Skin epidermis (tissue), 12 donors: ENCODE data around the gene NDUFB2.
"Not testable (repeated sequence)": the region's sequence is repeated elsewhere in the genome, so short reads cannot be mapped to it uniquely, and the experiment has no call there.

Experiments
- H3K27ac ChIP-seq, 21 experiments: fragments of 200-600 bp; sonication (generic) in 11 of 21; one replicate each; pipeline ENCODE4 v1.5.0; 2020; ENCODE audit warnings: mild to moderate bottlenecking in 3 of 21, inconsistent platforms in 2 of 21, moderate library complexity in 2 of 21
- H3K4me3 ChIP-seq, 7 experiments: fragments of 200-600 bp; sonication (generic) in 2 of 7; one replicate each; pipeline ENCODE4 v1.5.0; 2020; ENCODE audit warnings: inconsistent platforms in 2 of 7, mild to moderate bottlenecking in 2 of 7, moderate library complexity in 1 of 7

NDUFB2 gene

DNA sequence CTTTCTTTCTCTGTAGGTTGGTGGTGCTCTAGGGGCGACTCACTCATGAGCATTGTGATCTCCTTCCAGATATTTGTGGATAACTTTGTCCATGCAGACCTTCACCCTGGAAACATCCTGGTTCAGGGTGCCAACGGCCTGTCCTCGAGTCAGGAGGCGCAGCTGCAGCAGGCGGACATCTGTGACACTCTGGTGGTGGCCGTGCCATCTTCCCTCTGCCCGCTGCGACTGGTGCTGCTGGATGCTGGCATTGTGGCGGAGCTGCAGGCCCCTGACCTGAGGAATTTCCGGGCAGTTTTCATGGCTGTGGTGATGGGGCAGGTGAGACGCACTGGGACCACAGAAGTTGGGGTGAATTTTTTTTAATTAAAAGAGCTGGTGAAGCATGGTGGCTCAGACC lies 9.6 kb upstream of the NDUFB2 start:
- Histone ChIP-seq H3K4me3 (no peak overlapping the region), H3K27ac (no peak overlapping the region)

- H3K4me3 ChIP-seq: no peak overlapping the region
- H3K27ac ChIP-seq: no peak overlapping the region
These were observed 8.2 kb upstream of the NDUFB2 start for GRCh38 chr7:140688341-140688740.

- H3K27ac ChIP-seq: no peak overlapping the region
These were observed 7.0 kb upstream of the NDUFB2 start for GRCh38 chr7:140689199-140690152.

DNA sequence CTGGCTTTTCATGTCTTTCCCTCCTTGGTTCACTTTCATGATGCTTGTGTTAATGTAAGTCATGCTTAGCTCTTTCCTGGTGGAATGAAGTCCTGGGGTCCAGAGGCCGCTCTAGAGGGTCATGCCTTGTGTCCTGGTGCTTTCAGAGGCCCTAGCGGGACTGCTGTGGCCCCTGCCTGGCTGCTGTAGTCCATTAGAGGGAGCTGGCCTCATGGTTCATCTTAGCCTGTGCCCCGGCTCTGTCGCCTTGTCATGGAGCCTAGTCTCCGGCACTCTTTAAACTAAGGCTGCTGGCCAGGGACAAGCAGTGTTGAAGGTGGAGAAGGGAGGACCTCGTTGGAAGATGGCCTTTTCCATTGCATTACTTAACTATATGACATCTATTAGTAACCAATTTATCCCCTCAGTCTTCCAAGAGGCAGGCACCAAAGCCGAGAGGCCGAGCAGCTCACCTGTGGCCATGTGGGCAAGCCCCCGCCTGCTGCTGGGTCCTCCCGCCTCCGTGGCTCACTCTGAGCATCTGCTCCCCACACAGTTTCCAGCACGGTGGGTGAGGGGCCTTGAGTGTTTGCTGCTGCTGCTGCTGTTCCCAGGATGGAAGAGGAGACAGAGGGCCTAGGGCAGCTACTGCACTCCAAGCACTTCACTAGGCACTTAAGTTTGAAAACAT lies 5.0 kb upstream of the NDUFB2 start:
- H3K4me3 ChIP-seq: no peak overlapping the region
- no peak overlapping the region for H3K27ac ChIP-seq

More at GRCh38 chr7:140689199-140690152, 7.0 kb upstream of the NDUFB2 start:
- no peak overlapping the region for H3K4me3 ChIP-seq

- not testable (repeated sequence) for H3K4me3 ChIP-seq, H3K27ac ChIP-seq
These were observed 2.7 kb upstream of the NDUFB2 start for GRCh38 chr7:140693849-140694248.

DNA sequence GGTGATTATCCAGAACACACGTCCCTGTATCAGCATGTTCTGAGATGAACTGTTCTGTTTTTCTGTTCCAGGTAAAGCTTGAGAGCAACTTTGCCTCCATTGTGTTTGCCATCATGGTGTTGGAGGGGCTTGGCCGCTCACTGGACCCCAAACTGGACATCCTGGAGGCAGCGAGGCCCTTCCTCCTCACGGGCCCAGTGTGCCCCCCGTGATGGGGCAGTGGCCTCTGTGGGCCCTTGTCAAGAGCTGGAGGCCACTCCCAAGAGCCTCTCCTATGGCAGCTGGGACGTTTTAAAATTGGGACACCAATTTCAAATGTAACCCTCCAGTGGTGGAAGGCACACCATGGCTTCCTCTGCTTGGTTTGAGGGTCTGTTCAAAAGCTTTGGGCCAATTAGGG lies 1.9 kb upstream of the NDUFB2 start:
- Histone ChIP-seq H3K27ac (no peak overlapping the region), H3K4me3 (no peak overlapping the region)

DNA sequence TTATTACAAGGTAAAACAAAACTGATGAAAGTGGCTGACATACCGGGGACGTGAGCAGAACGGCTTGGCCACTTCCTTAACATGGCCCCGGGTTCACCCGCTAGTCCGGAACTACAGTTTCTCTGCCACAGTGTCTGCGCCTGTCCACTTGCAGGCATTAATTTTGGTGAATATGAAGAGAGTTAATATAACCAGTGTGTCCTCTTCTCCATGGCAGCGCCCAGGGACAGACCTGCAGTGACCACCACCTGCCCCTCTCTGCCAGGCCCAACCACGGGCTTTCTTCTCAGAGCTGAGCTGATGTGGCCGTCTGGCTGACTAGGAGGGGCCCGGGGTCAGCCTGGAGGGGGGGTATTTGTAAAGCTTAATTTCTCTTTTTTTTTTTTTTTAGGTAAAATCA lies 1.1 kb upstream of the NDUFB2 start:
- Histone ChIP-seq H3K4me3 (no peak overlapping the region), H3K27ac (peak overlapping the region in 7 of 21 experiments; percentile 83 to 98 (median 93))

DNA sequence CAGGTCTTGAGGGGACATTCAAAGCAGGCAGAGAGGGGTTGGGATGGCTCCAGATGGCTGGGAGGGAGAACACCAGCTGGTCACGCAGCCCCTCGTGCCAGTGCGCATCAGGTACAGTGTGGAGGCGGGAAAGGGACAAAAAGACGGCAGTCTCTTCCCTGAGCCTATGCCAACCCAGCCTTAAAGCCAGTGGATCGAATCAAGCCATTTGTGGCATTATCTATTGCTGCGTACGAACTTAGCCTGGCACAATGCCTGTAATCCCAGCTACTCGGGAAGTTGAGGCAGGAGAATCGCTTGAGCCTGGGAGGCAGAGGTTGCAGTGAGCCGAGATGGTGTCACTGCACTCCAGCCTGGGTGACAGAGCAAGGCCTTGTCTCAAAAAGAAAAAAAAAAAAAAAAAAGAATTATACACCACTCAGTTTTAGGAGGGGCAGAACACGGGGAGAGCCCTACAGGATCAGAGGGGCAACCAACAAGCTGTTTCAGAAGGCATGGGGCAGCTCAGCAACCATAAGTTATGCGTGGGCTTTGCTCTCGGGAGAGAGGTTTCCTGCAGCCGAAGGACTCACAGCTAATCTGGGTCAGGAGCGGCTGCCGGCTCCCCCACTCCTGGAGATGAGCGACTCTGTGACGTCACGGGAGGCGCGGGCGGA lies 356 bp upstream of the NDUFB2 start:
- peak overlapping the region; percentile 71 to 96 (median 88) for H3K4me3 ChIP-seq

DNA sequence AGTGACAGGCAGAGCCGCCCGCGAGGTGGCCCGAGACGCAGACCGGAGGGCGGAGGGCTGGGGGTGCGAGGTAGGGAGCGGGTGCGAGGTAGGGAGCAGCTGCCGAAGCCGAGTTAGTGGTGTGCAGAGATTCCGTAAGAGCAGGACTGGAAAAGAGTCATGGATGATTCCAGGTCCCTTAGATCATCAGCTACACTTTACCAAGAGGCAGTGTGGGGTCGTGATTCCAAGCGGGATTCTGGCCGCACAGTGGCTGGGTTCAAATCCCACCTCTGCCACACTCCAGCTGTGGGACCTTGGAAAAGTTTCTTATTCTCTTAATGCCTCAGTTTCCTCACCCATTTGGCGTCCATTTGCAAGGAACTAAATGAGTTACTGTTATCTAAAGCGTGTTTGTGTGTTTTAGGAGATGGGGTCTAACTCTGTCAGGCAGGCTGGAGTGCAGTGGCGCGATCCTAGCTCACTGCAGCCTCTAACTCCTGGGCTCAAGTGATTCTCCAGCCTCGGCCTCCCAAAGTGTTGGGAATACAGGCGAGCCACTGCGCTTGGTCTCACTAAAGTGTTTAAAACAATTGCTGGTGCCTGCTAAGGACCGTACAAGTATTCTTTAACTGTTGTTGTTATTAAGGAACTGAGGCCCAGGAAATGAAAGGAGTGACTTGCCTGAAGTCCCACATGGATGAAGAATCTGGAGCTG lies 1.1 kb downstream of the NDUFB2 start:
- H3K27ac ChIP-seq: peak overlapping the region; percentile 78 to 98 (median 93)

More for the DNA sequence above, 356 bp upstream of the NDUFB2 start:
- peak overlapping the region; percentile 78 to 98 (median 93) for H3K27ac ChIP-seq

GRCh38 chr7:140698477-140698876 lies 2.0 kb downstream of the NDUFB2 start:
- Histone ChIP-seq H3K27ac (peak overlapping the region in 1 of 21 experiments; percentile 93), H3K4me3 (no peak overlapping the region)

More for the DNA sequence above, 1.1 kb downstream of the NDUFB2 start:
- H3K4me3 ChIP-seq: peak overlapping the region; percentile 71 to 96 (median 88)

DNA sequence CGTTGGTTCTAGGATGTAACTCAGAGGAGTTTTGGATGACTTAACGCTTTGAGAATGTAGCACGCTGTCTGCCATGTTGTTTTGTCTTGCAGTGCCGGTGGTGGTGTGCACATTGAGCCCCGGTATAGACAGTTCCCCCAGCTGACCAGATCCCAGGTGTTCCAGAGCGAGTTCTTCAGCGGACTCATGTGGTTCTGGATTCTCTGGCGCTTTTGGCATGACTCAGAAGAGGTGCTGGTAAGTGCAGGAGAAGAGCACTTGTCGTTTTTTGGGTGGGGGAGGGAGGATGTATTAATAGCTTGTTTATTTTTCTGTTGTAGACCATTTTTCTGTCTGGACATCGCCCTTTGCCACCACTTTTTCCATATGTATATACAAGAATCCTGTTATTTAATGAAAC lies 6.3 kb downstream of the NDUFB2 start:
- Histone ChIP-seq H3K27ac (no peak overlapping the region), H3K4me3 (no peak overlapping the region)

GRCh38 chr7:140704205-140704604 lies 7.7 kb downstream of the NDUFB2 start:
- no peak overlapping the region for H3K4me3 ChIP-seq

DNA sequence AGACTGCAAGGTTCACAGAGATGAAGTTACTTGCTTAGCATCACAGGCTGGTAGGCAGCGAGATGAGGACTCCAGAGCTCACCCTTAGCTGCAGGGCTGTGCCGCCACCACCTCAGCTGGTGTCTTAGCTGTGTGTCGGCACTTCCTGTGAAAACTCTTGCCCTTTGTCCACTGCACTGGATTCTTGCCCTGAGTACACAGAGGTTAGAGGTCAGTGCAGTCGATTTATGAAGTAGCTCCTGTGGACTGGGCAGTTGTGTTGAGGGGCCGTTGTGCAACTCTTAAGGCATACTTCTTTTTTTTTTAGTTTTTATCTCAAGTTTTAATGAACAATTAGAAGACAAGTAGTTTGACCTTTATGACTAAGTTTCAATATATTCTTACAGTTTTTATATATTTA lies 10.6 kb downstream of the NDUFB2 start:
- no peak overlapping the region for H3K4me3 ChIP-seq
- H3K27ac ChIP-seq: no peak overlapping the region

More at GRCh38 chr7:140704205-140704604, 7.7 kb downstream of the NDUFB2 start:
- H3K27ac ChIP-seq: no peak overlapping the region

DNA sequence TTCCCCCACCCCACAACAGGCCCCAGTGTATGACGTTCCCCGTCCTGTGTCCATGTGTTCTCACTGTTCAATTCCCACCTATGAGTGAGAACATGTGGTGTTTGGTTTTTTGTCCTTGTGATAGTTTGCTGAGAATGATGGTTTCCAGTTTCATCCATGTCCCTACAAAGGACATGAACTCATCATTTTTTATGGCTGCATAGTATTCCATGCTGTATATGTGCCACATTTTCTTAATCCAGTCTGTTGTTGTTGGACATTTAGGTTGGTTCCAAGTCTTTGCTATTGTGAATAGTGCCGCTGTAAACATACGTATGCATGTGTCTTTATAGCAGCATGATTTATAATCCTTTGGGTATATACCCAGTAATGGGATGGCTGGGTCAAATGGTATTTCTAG lies 12.3 kb downstream of the NDUFB2 start:
- not testable (repeated sequence) for H3K4me3 ChIP-seq

DNA sequence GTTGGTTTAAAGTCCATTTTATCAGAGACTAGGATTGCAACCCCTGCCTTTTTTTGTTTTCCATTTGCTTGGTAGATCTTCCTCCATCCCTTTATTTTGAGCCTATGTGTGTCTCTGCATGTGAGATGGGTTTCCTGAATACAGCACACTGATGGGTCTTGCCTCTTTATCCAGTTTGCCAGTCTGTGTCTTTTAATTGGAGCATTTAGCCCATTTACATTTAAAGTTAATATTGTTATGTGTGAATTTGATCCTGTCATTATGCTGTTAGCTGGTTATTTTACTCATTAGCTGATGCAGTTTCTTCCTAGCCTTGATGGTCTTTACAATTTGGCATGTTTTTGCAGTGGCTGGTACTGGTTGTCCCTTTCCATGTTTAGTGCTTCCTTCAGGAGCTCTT lies 15.9 kb downstream of the NDUFB2 start:
- H3K4me3 ChIP-seq: not testable (repeated sequence)

More for the DNA sequence above, 12.3 kb downstream of the NDUFB2 start:
- H3K27ac ChIP-seq: not testable (repeated sequence)

DNA sequence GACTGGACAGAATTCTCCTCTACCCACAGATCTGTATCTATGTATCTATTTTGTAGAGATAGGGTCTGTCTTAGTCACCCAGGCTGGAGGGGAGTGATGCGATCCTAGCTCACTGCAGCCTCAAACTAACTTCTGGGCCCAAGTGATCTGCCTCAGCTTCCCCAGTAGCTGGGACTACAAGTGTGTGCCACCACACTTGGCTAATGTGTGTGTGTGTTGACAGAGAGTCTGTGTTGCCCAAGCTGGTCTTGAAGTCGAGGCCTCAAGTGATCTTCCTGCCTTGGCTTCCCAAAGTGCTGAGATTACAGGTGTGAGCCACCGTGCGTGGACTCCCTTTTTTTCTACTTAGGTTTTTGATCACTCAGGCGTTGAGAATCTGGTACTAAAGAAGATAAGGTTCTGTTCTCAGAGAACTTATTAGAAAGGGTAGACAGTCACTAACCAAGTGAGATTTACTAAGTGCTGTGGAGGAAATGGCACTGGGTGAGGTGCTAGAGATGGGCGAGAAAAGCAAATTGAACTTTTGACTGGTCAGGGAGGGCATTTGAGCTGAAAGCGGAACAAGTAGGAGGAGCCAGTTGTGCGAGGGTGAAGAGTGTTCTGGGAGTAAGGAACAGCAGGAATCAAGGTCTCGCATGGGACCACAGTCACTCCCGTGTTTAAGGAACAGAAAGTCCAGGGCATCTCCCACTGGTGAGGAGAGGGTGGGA lies 18.0 kb downstream of the NDUFB2 start:
- no peak overlapping the region for H3K27ac ChIP-seq

More for the DNA sequence above, 15.9 kb downstream of the NDUFB2 start:
- H3K27ac ChIP-seq: not testable (repeated sequence)

GRCh38 chr7:140719721-140720120 lies 23.2 kb downstream of the NDUFB2 start:
- no peak overlapping the region for H3K27ac ChIP-seq
- no peak overlapping the region for H3K4me3 ChIP-seq

More for the DNA sequence above, 18.0 kb downstream of the NDUFB2 start:
- H3K4me3 ChIP-seq: no peak overlapping the region

GRCh38 chr7:140722254-140722653 lies 25.7 kb downstream of the NDUFB2 start:
- H3K4me3 ChIP-seq: no peak overlapping the region
- no peak overlapping the region for H3K27ac ChIP-seq

GRCh38 chr7:140723006-140723405 lies 26.5 kb downstream of the NDUFB2 start:
- no peak overlapping the region for H3K4me3 ChIP-seq
- H3K27ac ChIP-seq: no peak overlapping the region
